ENCODE data around the gene EBI3. TPM values are rescaled to one million over a fixed set of nuclear protein-coding genes. Genes with fewer than 3 reads are reported as not detected.

Gene EBI3
- total and polyA plus RNA-seq, 2 of the 8 experiments (the other 6 are each of a cell fraction or from before 2014, with no cell fraction given), result 0.99 to 8.4 TPM

- TF ChIP-seq MAX (IDR thresholded peaks at IDR 0.05), result no peak
- TF ChIP-seq HDAC2 (IDR thresholded peaks at IDR 0.05; ENCODE audit: borderline replicate concordance in 1 of 2, low read depth in 2 of 2, low read length in 2 of 2), result no peak
- no peak for TF ChIP-seq JUN (IDR thresholded peaks at IDR 0.05; ENCODE audit: low read depth, low read length)
- no peak for TF ChIP-seq KDM1A (IDR thresholded peaks at IDR 0.05; ENCODE audit: borderline replicate concordance, low read length)
- TF ChIP-seq KDM4A (IDR thresholded peaks at IDR 0.05; ENCODE audit: low read depth, low read length, severe bottlenecking), result no peak
- TF ChIP-seq YY1 (IDR thresholded peaks at IDR 0.05; ENCODE audit: low read depth, low read length), result no peak
- no peak for TF ChIP-seq RAD21 (IDR thresholded peaks at IDR 0.05 in 1 of 2, conservative IDR thresholded peaks at IDR 0.05 in 1 of 2; ENCODE audit: low read depth in 2 of 2, low read length in 2 of 2)
These were observed 35.0 kb upstream of the EBI3 start (continued) for GRCh38 chr19:4194353-4194752.

All from H1 (cell line).